ENCODE results near the gene MAD1L1. TPM values are rescaled to one million over a fixed set of nuclear protein-coding genes. Genes with fewer than 3 reads are reported as not detected.

The MAD1L1 gene
- total and polyA plus RNA-seq, 2 of the 13 experiments (the other 11 are each of a cell fraction or from before 2014, with no cell fraction given), result 17.4 to 64.7 TPM

DNA sequence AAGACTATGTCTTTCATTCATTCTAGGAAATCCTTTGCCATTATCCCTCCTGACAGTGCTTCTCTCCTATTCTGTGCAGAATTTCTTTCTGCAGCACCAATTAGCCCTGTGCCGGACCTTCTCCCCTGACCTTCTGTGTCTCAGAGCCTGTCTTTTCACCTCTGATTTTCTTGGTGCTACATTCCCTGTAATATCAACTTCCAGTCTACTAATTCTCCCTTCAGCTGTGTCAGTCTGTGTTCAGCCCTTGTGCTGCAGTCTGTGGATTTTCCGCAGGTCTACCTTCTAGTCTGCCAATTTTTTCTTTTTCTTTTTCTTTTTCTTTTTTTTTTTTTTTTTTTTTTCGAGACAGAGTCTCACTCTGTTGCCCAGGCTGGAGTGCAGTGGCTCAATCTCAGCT is 446.9 kb downstream of the MAD1L1 start:
- 65% methylated on average over 3 of the region's 3 CpGs for WGBS (ENCODE audit: low lambda C conversion rate)
- H3K27ac ChIP-seq (ENCODE audit: extremely low read length, insufficient read depth, low read length), result no peak overlapping the region
- no peak overlapping the region for H3K4me2 ChIP-seq (ENCODE audit: low read depth, low read length)
- no peak overlapping the region for H3K9ac ChIP-seq (ENCODE audit: insufficient read depth, low read depth, low read length)
- H2AFZ ChIP-seq (ENCODE audit: low read length), result no peak overlapping the region
- ATAC-seq, result no peak
- H3K9me3 ChIP-seq (ENCODE audit: low read length), result peaks cover 5% of the 10 kb centered on the region; the same call in 1 of the 2 replicates
- no peaks in the 10 kb centered on the region for H3K36me3 ChIP-seq (replicated peaks in 1 of 2; ENCODE audit: control insufficient read depth in 1 of 2, insufficient read depth in 2 of 2, low read length in 2 of 2)
- H4K20me1 ChIP-seq (ENCODE audit: insufficient read depth, low read length), result no peaks in the 10 kb centered on the region
- DNase-seq (ENCODE audit: low spot score), result no peak
- H3K79me2 ChIP-seq (ENCODE audit: insufficient read depth, low read length), result no peaks in the 10 kb centered on the region
- ChIA-PET CTCF (ENCODE audit: low intra/inter-chr PET ratio, low total read pairs) (no interaction called here), POLR2A (no interaction called here)
- no peak overlapping the region for H3K4me3 ChIP-seq (replicated peaks in 1 of 3; ENCODE audit: insufficient read depth in 1 of 3, low read depth in 2 of 3, low read length in 3 of 3)
- BruUV-seq (replicated peaks), result no TSS peak
- intact Hi-C loops (cut with micrococcal nuclease; ENCODE audit: unreplicated experiment) (no loop called here), in situ Hi-C loops (cut with HindIII; ENCODE audit: extremely low pct_ligation_motif_present, low pct_unique_long_range_greater_than_20kb) (no loop called here)
- no peaks in the 10 kb centered on the region; a peak in 1 of 5 replicates for H3K27me3 ChIP-seq (ENCODE audit: control insufficient read depth in 1 of 2, insufficient read depth in 2 of 2, low read length in 2 of 2)
- H3K4me1 ChIP-seq (ENCODE audit: insufficient read depth, low read length), result peaks cover 24% of the 10 kb centered on the region
- FAIRE-seq, result no peak
- no peak for TF ChIP-seq ISX (CRISPR knock-in tag; conservative IDR thresholded peaks at IDR 0.05)
- TF ChIP-seq ZFP82 (CRISPR knock-in tag; IDR thresholded peaks at IDR 0.05; ENCODE audit: borderline replicate concordance), result peak; percentile 95

DNA sequence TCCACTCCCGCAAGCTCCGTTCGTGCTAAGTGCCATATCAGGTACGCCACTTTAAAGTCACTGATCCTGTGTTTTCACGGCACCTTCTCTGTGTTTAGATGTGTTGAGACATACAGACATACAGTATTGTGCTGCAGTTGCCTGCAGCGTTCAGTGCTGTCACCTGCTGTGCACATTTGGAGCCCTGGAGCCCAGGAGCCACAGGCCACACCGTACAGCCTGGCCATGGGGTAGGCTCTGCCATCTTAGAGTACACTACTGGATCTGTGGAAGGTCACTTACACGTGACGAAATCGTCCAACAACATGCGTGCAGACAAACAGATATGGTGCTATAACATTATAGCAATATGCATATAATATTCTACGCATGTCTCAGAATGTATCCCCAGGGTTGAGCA is 451.4 kb downstream of the MAD1L1 start:
- Histone ChIP-seq H3K4me1 (ENCODE audit: insufficient read depth, low read length) (no peaks in the 10 kb centered on the region), H2AFZ (ENCODE audit: low read length) (peak overlapping the region; percentile 2), H3K79me2 (ENCODE audit: insufficient read depth, low read length) (no peaks in the 10 kb centered on the region), H3K4me2 (ENCODE audit: low read depth, low read length) (no peak overlapping the region), H3K9ac (ENCODE audit: insufficient read depth, low read depth, low read length) (no peak overlapping the region), H4K20me1 (ENCODE audit: insufficient read depth, low read length) (no peaks in the 10 kb centered on the region), H3K27me3 (ENCODE audit: control insufficient read depth in 1 of 2, insufficient read depth in 2 of 2, low read length in 2 of 2) (no peaks in the 10 kb centered on the region; a peak in 1 of 5 replicates), H3K9me3 (ENCODE audit: low read length) (peaks cover 5% of the 10 kb centered on the region; the same call in 1 of the 2 replicates), H3K27ac (ENCODE audit: extremely low read length, insufficient read depth, low read length) (no peak overlapping the region), H3K36me3 (replicated peaks in 1 of 2; ENCODE audit: control insufficient read depth in 1 of 2, insufficient read depth in 2 of 2, low read length in 2 of 2) (no peaks in the 10 kb centered on the region), H3K4me3 (replicated peaks in 1 of 3; ENCODE audit: insufficient read depth in 1 of 3, low read depth in 2 of 3, low read length in 3 of 3) (no peak overlapping the region)
- ChIA-PET CTCF (ENCODE audit: low intra/inter-chr PET ratio, low total read pairs) (no interaction called here), POLR2A (no interaction called here)
- in situ Hi-C loops (cut with HindIII; ENCODE audit: extremely low pct_ligation_motif_present, low pct_unique_long_range_greater_than_20kb), result no loop called here
- BruUV-seq (replicated peaks), result no TSS peak
- ATAC-seq (no peak), DNase-seq (ENCODE audit: low spot score) (no peak), FAIRE-seq (no peak)
- intact Hi-C loops (cut with micrococcal nuclease; ENCODE audit: unreplicated experiment), result no loop called here
- 55% methylated on average over 10 of the region's 12 CpGs for WGBS (ENCODE audit: low lambda C conversion rate)
- TF ChIP-seq ZNF615 (CRISPR knock-in tag; IDR thresholded peaks at IDR 0.05; ENCODE audit: borderline replicate concordance) (no peak), CHCHD3 (CRISPR knock-in tag; IDR thresholded peaks at IDR 0.05) (no peak), FOSL1 (CRISPR knock-in tag; IDR thresholded peaks at IDR 0.05; ENCODE audit: borderline replicate concordance) (no peak), ZNF605 (CRISPR knock-in tag; IDR thresholded peaks at IDR 0.05) (no peak)
- TF ChIP-seq, protein P1, sequence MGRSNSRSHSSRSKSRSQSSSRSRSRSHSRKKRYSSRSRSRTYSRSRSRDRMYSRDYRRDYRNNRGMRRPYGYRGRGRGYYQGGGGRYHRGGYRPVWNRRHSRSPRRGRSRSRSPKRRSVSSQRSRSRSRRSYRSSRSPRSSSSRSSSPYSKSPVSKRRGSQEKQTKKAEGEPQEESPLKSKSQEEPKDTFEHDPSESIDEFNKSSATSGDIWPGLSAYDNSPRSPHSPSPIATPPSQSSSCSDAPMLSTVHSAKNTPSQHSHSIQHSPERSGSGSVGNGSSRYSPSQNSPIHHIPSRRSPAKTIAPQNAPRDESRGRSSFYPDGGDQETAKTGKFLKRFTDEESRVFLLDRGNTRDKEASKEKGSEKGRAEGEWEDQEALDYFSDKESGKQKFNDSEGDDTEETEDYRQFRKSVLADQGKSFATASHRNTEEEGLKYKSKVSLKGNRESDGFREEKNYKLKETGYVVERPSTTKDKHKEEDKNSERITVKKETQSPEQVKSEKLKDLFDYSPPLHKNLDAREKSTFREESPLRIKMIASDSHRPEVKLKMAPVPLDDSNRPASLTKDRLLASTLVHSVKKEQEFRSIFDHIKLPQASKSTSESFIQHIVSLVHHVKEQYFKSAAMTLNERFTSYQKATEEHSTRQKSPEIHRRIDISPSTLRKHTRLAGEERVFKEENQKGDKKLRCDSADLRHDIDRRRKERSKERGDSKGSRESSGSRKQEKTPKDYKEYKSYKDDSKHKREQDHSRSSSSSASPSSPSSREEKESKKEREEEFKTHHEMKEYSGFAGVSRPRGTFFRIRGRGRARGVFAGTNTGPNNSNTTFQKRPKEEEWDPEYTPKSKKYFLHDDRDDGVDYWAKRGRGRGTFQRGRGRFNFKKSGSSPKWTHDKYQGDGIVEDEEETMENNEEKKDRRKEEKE (IDR thresholded peaks at IDR 0.05), result no peak
- TF ChIP-seq, protein P2, sequence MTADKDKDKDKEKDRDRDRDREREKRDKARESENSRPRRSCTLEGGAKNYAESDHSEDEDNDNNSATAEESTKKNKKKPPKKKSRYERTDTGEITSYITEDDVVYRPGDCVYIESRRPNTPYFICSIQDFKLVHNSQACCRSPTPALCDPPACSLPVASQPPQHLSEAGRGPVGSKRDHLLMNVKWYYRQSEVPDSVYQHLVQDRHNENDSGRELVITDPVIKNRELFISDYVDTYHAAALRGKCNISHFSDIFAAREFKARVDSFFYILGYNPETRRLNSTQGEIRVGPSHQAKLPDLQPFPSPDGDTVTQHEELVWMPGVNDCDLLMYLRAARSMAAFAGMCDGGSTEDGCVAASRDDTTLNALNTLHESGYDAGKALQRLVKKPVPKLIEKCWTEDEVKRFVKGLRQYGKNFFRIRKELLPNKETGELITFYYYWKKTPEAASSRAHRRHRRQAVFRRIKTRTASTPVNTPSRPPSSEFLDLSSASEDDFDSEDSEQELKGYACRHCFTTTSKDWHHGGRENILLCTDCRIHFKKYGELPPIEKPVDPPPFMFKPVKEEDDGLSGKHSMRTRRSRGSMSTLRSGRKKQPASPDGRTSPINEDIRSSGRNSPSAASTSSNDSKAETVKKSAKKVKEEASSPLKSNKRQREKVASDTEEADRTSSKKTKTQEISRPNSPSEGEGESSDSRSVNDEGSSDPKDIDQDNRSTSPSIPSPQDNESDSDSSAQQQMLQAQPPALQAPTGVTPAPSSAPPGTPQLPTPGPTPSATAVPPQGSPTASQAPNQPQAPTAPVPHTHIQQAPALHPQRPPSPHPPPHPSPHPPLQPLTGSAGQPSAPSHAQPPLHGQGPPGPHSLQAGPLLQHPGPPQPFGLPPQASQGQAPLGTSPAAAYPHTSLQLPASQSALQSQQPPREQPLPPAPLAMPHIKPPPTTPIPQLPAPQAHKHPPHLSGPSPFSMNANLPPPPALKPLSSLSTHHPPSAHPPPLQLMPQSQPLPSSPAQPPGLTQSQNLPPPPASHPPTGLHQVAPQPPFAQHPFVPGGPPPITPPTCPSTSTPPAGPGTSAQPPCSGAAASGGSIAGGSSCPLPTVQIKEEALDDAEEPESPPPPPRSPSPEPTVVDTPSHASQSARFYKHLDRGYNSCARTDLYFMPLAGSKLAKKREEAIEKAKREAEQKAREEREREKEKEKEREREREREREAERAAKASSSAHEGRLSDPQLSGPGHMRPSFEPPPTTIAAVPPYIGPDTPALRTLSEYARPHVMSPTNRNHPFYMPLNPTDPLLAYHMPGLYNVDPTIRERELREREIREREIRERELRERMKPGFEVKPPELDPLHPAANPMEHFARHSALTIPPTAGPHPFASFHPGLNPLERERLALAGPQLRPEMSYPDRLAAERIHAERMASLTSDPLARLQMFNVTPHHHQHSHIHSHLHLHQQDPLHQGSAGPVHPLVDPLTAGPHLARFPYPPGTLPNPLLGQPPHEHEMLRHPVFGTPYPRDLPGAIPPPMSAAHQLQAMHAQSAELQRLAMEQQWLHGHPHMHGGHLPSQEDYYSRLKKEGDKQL (CRISPR knock-in tag; IDR thresholded peaks at IDR 0.05; ENCODE audit: low read depth), result no peak
- TF ChIP-seq, protein P3, sequence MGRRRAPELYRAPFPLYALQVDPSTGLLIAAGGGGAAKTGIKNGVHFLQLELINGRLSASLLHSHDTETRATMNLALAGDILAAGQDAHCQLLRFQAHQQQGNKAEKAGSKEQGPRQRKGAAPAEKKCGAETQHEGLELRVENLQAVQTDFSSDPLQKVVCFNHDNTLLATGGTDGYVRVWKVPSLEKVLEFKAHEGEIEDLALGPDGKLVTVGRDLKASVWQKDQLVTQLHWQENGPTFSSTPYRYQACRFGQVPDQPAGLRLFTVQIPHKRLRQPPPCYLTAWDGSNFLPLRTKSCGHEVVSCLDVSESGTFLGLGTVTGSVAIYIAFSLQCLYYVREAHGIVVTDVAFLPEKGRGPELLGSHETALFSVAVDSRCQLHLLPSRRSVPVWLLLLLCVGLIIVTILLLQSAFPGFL (CRISPR knock-in tag; IDR thresholded peaks at IDR 0.05), result no peak

Measured in HepG2 (cell line).